ENCODE measurements around the gene PDE6B.
"Not testable (repeated sequence)": the region's sequence is repeated elsewhere in the genome, so short reads cannot be mapped to it uniquely, and the experiment has no call there.

GRCh38 chr4:706083-706633, 80.8 kb downstream of the PDE6B start:
- TF ChIP-seq, protein P1, sequence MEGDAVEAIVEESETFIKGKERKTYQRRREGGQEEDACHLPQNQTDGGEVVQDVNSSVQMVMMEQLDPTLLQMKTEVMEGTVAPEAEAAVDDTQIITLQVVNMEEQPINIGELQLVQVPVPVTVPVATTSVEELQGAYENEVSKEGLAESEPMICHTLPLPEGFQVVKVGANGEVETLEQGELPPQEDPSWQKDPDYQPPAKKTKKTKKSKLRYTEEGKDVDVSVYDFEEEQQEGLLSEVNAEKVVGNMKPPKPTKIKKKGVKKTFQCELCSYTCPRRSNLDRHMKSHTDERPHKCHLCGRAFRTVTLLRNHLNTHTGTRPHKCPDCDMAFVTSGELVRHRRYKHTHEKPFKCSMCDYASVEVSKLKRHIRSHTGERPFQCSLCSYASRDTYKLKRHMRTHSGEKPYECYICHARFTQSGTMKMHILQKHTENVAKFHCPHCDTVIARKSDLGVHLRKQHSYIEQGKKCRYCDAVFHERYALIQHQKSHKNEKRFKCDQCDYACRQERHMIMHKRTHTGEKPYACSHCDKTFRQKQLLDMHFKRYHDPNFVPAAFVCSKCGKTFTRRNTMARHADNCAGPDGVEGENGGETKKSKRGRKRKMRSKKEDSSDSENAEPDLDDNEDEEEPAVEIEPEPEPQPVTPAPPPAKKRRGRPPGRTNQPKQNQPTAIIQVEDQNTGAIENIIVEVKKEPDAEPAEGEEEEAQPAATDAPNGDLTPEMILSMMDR (IDR thresholded peaks at IDR 0.05), result not testable (repeated sequence)
- TF ChIP-seq NFE2L2 (conservative IDR thresholded peaks at IDR 0.05; ENCODE audit: low read length); ESRRA (IDR thresholded peaks at IDR 0.05; ENCODE audit: borderline replicate concordance, low read length); PHF8 (IDR thresholded peaks at IDR 0.05; ENCODE audit: borderline replicate concordance, low read depth); MYC (IDR thresholded peaks at IDR 0.05; ENCODE audit: borderline replicate concordance, low read length): not testable (repeated sequence)
- TF ChIP-seq, protein P2, sequence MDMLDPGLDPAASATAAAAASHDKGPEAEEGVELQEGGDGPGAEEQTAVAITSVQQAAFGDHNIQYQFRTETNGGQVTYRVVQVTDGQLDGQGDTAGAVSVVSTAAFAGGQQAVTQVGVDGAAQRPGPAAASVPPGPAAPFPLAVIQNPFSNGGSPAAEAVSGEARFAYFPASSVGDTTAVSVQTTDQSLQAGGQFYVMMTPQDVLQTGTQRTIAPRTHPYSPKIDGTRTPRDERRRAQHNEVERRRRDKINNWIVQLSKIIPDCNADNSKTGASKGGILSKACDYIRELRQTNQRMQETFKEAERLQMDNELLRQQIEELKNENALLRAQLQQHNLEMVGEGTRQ (IDR thresholded peaks at IDR 0.05), result not testable (repeated sequence)
